ENCODE results near the gene C22orf42. TPM values are rescaled to one million over a fixed set of nuclear protein-coding genes. Genes with fewer than 3 reads are reported as not detected.

The C22orf42 gene
- polyA plus RNA-seq, 2 of the 4 experiments (the other 2 are of a cell fraction), result not detected

DNA sequence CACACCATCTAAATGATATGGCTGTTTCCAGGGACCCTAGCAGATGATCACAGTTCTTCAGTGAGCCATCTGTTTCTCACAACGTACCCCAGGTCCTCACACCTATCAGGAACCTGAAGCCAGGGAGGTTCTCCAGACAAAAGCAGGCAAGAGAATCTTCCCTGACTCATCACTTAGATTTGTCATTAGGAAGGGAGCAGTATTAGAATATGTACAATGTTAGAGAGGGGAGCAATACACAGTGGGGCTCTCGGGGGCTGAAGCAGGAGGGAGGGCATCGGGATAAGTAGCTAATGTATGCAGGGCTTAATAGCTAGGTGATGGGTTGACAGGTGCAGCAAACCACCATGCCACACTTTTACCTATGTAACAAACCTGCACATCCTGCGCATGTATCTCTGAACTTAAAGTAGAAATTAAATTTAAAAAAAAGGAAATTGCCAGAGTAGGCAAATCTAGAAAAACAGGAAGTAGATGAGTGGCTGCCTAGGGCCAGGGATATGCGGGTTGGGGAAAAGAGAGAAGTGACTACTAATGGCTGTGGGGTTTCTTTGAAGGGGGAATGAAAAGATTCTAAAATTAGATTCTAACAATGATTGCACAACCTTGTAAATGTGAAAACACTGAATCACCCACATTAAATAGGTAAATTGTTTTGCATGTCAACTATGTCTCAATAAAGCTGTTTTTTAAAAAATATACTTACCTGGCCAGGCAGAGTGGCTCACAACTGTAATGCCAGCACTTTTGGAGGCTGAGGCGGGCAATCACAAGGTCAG, 14.4 kb downstream of the C22orf42 start:
- Histone ChIP-seq H3K4me3 (no peak overlapping the region), H3K4me2 (no peak overlapping the region), H3K4me1 (no peaks in the 10 kb centered on the region), H3K9me3 (no peaks in the 10 kb centered on the region), H3K27ac (no peak overlapping the region)
- POLR2A ChIA-PET, result no interaction called here
- FAIRE-seq (no peak), ATAC-seq (no peak), DNase-seq (ENCODE audit: low read depth in 1 of 2, low spot score in 1 of 2) (no peak)
- 59% methylated on average over 6 of the region's 6 CpGs for WGBS (ENCODE audit: missing lambda C conversion rate)
- CTCF ChIA-PET, result no interaction called here
- TF ChIP-seq KDM1A (IDR thresholded peaks at IDR 0.05; ENCODE audit: low read depth) (no peak), MAFK (IDR thresholded peaks at IDR 0.05; ENCODE audit: partially characterized antibody) (no peak), HOXB13 (CRISPR knock-in tag; IDR thresholded peaks at IDR 0.05; ENCODE audit: low read depth) (no peak), HEYL (CRISPR knock-in tag; IDR thresholded peaks at IDR 0.05) (no peak), BHLHE40 (IDR thresholded peaks at IDR 0.05; ENCODE audit: low read depth, low read length) (no peak), TP53 (CRISPR knock-in tag; IDR thresholded peaks at IDR 0.05) (no peak), FOXS1 (CRISPR knock-in tag; IDR thresholded peaks at IDR 0.05) (no peak), RNF2 (IDR thresholded peaks at IDR 0.05; ENCODE audit: borderline replicate concordance, low read depth) (no peak), FOSB (CRISPR knock-in tag; IDR thresholded peaks at IDR 0.05) (no peak), CHD4 (IDR thresholded peaks at IDR 0.05; ENCODE audit: borderline replicate concordance) (no peak), ZC3H11A (IDR thresholded peaks at IDR 0.05) (no peak), MAX (IDR thresholded peaks at IDR 0.05) (no peak), MYC (IDR thresholded peaks at IDR 0.05; ENCODE audit: borderline replicate concordance, low read length) (no peak), HOXA7 (CRISPR knock-in tag; IDR thresholded peaks at IDR 0.05) (no peak), CHD2 (IDR thresholded peaks at IDR 0.05; ENCODE audit: low read length, partially characterized antibody) (no peak)
- TF ChIP-seq, protein P1, sequence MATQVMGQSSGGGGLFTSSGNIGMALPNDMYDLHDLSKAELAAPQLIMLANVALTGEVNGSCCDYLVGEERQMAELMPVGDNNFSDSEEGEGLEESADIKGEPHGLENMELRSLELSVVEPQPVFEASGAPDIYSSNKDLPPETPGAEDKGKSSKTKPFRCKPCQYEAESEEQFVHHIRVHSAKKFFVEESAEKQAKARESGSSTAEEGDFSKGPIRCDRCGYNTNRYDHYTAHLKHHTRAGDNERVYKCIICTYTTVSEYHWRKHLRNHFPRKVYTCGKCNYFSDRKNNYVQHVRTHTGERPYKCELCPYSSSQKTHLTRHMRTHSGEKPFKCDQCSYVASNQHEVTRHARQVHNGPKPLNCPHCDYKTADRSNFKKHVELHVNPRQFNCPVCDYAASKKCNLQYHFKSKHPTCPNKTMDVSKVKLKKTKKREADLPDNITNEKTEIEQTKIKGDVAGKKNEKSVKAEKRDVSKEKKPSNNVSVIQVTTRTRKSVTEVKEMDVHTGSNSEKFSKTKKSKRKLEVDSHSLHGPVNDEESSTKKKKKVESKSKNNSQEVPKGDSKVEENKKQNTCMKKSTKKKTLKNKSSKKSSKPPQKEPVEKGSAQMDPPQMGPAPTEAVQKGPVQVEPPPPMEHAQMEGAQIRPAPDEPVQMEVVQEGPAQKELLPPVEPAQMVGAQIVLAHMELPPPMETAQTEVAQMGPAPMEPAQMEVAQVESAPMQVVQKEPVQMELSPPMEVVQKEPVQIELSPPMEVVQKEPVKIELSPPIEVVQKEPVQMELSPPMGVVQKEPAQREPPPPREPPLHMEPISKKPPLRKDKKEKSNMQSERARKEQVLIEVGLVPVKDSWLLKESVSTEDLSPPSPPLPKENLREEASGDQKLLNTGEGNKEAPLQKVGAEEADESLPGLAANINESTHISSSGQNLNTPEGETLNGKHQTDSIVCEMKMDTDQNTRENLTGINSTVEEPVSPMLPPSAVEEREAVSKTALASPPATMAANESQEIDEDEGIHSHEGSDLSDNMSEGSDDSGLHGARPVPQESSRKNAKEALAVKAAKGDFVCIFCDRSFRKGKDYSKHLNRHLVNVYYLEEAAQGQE (IDR thresholded peaks at IDR 0.05), result no peak
- TF ChIP-seq, protein P2, sequence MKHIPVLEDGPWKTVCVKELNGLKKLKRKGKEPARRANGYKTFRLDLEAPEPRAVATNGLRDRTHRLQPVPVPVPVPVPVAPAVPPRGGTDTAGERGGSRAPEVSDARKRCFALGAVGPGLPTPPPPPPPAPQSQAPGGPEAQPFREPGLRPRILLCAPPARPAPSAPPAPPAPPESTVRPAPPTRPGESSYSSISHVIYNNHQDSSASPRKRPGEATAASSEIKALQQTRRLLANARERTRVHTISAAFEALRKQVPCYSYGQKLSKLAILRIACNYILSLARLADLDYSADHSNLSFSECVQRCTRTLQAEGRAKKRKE (CRISPR knock-in tag; IDR thresholded peaks at IDR 0.05; ENCODE audit: low read depth), result no peak
- TF ChIP-seq, protein P3, sequence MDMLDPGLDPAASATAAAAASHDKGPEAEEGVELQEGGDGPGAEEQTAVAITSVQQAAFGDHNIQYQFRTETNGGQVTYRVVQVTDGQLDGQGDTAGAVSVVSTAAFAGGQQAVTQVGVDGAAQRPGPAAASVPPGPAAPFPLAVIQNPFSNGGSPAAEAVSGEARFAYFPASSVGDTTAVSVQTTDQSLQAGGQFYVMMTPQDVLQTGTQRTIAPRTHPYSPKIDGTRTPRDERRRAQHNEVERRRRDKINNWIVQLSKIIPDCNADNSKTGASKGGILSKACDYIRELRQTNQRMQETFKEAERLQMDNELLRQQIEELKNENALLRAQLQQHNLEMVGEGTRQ (IDR thresholded peaks at IDR 0.05), result no peak
- TF ChIP-seq, protein P4, sequence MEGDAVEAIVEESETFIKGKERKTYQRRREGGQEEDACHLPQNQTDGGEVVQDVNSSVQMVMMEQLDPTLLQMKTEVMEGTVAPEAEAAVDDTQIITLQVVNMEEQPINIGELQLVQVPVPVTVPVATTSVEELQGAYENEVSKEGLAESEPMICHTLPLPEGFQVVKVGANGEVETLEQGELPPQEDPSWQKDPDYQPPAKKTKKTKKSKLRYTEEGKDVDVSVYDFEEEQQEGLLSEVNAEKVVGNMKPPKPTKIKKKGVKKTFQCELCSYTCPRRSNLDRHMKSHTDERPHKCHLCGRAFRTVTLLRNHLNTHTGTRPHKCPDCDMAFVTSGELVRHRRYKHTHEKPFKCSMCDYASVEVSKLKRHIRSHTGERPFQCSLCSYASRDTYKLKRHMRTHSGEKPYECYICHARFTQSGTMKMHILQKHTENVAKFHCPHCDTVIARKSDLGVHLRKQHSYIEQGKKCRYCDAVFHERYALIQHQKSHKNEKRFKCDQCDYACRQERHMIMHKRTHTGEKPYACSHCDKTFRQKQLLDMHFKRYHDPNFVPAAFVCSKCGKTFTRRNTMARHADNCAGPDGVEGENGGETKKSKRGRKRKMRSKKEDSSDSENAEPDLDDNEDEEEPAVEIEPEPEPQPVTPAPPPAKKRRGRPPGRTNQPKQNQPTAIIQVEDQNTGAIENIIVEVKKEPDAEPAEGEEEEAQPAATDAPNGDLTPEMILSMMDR (IDR thresholded peaks at IDR 0.05), result no peak
- TF ChIP-seq, protein P5, sequence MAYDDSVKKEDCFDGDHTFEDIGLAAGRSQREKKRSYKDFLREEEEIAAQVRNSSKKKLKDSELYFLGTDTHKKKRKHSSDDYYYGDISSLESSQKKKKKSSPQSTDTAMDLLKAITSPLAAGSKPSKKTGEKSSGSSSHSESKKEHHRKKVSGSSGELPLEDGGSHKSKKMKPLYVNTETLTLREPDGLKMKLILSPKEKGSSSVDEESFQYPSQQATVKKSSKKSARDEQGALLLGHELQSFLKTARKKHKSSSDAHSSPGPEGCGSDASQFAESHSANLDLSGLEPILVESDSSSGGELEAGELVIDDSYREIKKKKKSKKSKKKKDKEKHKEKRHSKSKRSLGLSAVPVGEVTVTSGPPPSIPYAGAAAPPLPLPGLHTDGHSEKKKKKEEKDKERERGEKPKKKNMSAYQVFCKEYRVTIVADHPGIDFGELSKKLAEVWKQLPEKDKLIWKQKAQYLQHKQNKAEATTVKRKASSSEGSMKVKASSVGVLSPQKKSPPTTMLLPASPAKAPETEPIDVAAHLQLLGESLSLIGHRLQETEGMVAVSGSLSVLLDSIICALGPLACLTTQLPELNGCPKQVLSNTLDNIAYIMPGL (CRISPR knock-in tag; IDR thresholded peaks at IDR 0.05; ENCODE audit: borderline replicate concordance), result no peak
